Psoas muscle (tissue), 8 donors: ENCODE measurements around the gene CASQ2. TPM values are rescaled to one million over a fixed set of nuclear protein-coding genes. Genes with fewer than 3 reads are reported as not detected.
A peak's percentile ranks its signal among the peaks of the same experiment; 100 is the strongest.

Experiments used
- ATAC-seq, 4 donors: fragments of 200-7000 bp; cut with Tn5 transposase; one replicate each; pipeline ENCODE4 v1.9.1; 2020; ENCODE audit warnings: moderate library complexity in 3 of 4, mild to moderate bottlenecking in 2 of 4
- DNase-seq, 2 donors: peaks; one replicate each; pipeline ENCODE4 v3.0.0-alpha.2; 2020
- H3K27ac ChIP-seq: fragments of 200-600 bp; one replicate; pipeline ENCODE4 v1.8.0; 2022
- H3K27me3 ChIP-seq, 3 donors: fragments of 200-600 bp in 1 of 3; one replicate each; pipeline versions ENCODE4 v1.6.1 to v1.8.0; 2013 to 2022; ENCODE audit warnings: low read length in 2 of 3, mild to moderate bottlenecking in 2 of 3, moderate library complexity in 1 of 3; ENCODE audit not compliant: insufficient read depth in 3 of 3
- H3K36me3 ChIP-seq, 2 donors: fragments of 200-600 bp in 1 of 2; one replicate each; pipeline versions ENCODE4 v1.6.1 to v1.8.0; 2013 to 2022; ENCODE audit warnings: low read depth in 1 of 2, mild to moderate bottlenecking in 1 of 2, moderate library complexity in 1 of 2; ENCODE audit not compliant: insufficient read depth in 1 of 2
- H3K4me1 ChIP-seq: fragments of 200-600 bp; one replicate; pipeline ENCODE4 v1.8.0; 2022
- H3K4me3 ChIP-seq: fragments of 200-600 bp; one replicate; pipeline ENCODE4 v1.8.0; 2022; ENCODE audit warnings: mild to moderate bottlenecking
- H3K9me3 ChIP-seq: fragments of 200-600 bp; one replicate; pipeline ENCODE4 v1.8.0; 2022
- WGBS, 3 donors: extraction: QIAGEN DNeasy Blood & Tissue Kit; methylation state at CpG; one replicate each; pipeline versions ENCODE4 v1.1.6 to v1.1.7; 2013; 5-methylcytosine and 5-hydroxymethylcytosine counted together
- intact Hi-C, 2 donors: fragments of 100-400 bp; cut with DNase I; formaldehyde crosslinking; loops; one replicate each; pipeline versions ENCODE4 v1.11.0 to v1.14.2; 2022
- polyA plus RNA-seq, 3 donors: library from polyadenylated mRNA; stranded (reverse); fragments of 200-250 nt; gene quantifications; one replicate each; pipeline ENCODE4 v1.2.3, GENCODE V29; 2013
- total RNA-seq, 4 donors: library from RNA; stranded (reverse); fragmentation: NEBNext Ultra II Directional in 2 of 4; extraction: Animal tissue kit (Norgen Biotek cat#: 25700) in 2 of 4; gene quantifications; one replicate each; pipeline versions ENCODE4 v1.2.1 to v1.2.4, GENCODE V29; 2021 to 2023
- TF ChIP-seq, protein P1 (sequence below): fragments of 200-600 bp; IDR thresholded peaks from one replicate; pipeline ENCODE4 v1.8.0; 2022; ENCODE audit warnings: antibody characterized with exemption
- donor health status: healthy with polysubstance abuse.
- donor health status: DM: no; HTN: no; CAD: no; lungs with moderate emphysema.
- donor health status: Bipolar disorder and iron deficiency.
- donor health status: healthy.
- donor health status: DM: yes; HTN: yes; CAD: no.
- donor health status: DM: no; HTN: no; CAD: no.
- donor health status: DM: no; HTN: no; CAD: no.
- donor health status: DM: yes; HTN: yes; CAD: no.

The CASQ2 gene
- total and polyA plus RNA-seq, 7 donors = 56.4 to 271 (median 84.0) TPM

- DNase-seq = no peak
- peaks cover 0 to 24% of the 10 kb centered on the region in 2 donors for H3K36me3 ChIP-seq
Observed at GRCh38 chr1:115685029-115685705, 83.3 kb downstream of the CASQ2 start.

GRCh38 chr1:115682792-115683191 is 85.7 kb downstream of the CASQ2 start:
- Histone ChIP-seq H3K27me3 (no peaks in the 10 kb centered on the region), H3K36me3 (peaks cover 0 to 22% of the 10 kb centered on the region in 2 donors), H3K4me3 (no peak overlapping the region), H3K4me1 (peaks cover 18% of the 10 kb centered on the region), H3K27ac (no peak overlapping the region), H3K9me3 (no peaks in the 10 kb centered on the region)
- TF ChIP-seq, protein P1, sequence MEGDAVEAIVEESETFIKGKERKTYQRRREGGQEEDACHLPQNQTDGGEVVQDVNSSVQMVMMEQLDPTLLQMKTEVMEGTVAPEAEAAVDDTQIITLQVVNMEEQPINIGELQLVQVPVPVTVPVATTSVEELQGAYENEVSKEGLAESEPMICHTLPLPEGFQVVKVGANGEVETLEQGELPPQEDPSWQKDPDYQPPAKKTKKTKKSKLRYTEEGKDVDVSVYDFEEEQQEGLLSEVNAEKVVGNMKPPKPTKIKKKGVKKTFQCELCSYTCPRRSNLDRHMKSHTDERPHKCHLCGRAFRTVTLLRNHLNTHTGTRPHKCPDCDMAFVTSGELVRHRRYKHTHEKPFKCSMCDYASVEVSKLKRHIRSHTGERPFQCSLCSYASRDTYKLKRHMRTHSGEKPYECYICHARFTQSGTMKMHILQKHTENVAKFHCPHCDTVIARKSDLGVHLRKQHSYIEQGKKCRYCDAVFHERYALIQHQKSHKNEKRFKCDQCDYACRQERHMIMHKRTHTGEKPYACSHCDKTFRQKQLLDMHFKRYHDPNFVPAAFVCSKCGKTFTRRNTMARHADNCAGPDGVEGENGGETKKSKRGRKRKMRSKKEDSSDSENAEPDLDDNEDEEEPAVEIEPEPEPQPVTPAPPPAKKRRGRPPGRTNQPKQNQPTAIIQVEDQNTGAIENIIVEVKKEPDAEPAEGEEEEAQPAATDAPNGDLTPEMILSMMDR = no peak
- WGBS, 3 donors = 30 to 44% (median 36%) methylated on average over 4 of the region's 4 CpGs
- DNase-seq (no peak), ATAC-seq (peak; percentile 56 to 66 (median 61))
- intact Hi-C loops = no loop called here

More at GRCh38 chr1:115685029-115685705, 83.3 kb downstream of the CASQ2 start:
- WGBS, 3 donors = 91 to 95% (median 94%) methylated on average over 14 of the region's 14 CpGs
- no peak overlapping the region for H3K4me3 ChIP-seq
- no peak for ATAC-seq
- intact Hi-C loops = no loop called here
- peaks cover 18% of the 10 kb centered on the region for H3K4me1 ChIP-seq
- no peak overlapping the region for H3K27ac ChIP-seq
- no peaks in the 10 kb centered on the region for H3K27me3 ChIP-seq
- TF ChIP-seq, protein P1 = no peak
- no peaks in the 10 kb centered on the region for H3K9me3 ChIP-seq

GRCh38 chr1:115680730-115681111 is 87.8 kb downstream of the CASQ2 start:
- WGBS, 3 donors = 22 to 43% (median 39%) methylated on average over 5 of the region's 5 CpGs
- Histone ChIP-seq H3K27ac (peak overlapping the region; percentile 19), H3K27me3 (no peaks in the 10 kb centered on the region), H3K9me3 (no peaks in the 10 kb centered on the region), H3K36me3 (peaks cover 0 to 7% of the 10 kb centered on the region in 2 donors), H3K4me3 (no peak overlapping the region), H3K4me1 (peaks cover 18% of the 10 kb centered on the region)
- DNase-seq (no peak), ATAC-seq (peak; percentile 84 to 93 (median 86))
- TF ChIP-seq, protein P1 = no peak
- intact Hi-C loops = no loop called here

DNA sequence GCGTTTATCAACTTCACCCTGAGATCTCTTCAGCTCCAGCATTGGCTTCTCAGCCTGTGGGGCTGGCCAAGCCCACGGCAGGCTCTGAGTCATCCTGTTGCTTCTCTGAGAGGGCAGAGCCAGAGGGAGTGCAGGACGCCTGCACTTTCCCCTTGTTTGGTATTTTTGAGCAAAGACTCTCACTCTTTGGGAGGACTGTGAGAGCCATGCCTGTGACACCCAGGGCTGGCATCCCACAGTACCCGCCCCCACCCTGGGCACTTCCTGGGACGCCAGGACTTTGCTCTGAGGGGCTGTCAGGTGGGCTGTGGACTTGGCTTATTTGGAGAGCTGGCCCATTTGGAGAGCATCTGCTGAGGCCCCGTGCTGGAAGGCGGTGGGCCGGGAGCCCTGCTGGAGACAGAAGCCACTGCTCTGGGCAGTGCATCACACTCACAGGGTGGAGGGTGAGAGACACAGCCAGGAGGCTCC is 89.3 kb downstream of the CASQ2 start:
- Histone ChIP-seq H3K36me3 (no peaks in the 10 kb centered on the region), H3K27me3 (no peaks in the 10 kb centered on the region), H3K4me3 (no peak overlapping the region), H3K27ac (no peak overlapping the region), H3K9me3 (no peaks in the 10 kb centered on the region), H3K4me1 (peaks cover 18% of the 10 kb centered on the region)
- peak in 3 of 4 donors; percentile 29 to 50 (median 42) for ATAC-seq
- DNase-seq = peak; percentile 50 to 67
- TF ChIP-seq, protein P1 = no peak
- WGBS, 3 donors = 51 to 75% (median 55%) methylated on average over 8 of the region's 8 CpGs
- intact Hi-C loops = no loop called here
